NCI-H526 (cell line): Measurements from ENCODE around the gene HIVEP2.

ENCODE experiments used
- DNase-seq, 2 experiments: peaks; one replicate each; lab custom pipeline; 2025; lab: John Stamatoyannopoulos, UW

The HIVEP2 gene

DNA sequence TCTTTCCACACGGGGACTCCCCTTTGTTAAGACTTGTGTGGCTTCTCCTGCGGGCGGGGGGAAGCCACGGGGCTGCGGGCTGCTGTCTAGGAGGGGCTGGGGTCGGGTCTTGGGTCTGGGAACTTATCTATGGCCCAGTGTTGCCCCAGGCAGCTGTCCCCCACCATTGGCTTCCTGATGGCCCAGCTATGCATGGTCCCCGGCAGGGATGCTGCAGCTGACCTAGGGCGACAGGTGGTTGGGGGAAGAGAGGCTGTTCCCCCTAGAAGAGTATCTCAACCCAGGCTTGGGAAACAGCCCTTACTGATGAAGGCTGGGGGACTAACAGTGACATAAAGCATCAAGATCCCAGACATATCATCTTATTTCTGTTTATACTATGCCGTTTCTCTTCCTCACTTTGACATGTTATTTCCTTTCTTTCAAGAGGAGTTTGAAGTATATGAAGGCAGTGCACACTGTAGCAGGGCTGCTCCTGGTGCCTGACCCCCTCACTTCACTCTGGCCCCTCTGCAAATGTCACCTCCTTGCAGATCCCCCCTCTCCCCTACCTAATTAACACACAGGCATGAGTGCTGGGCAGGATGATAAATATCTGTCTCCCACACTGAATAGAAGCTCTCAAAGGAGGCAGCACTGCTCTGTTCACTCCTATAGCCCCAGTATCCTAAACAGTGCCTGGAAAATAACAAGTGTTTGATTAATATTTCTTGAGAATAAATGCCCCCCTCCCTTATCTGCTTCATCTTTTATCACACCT, 87.0 kb downstream of the HIVEP2 start:
- DNase-seq, result no peak

DNA sequence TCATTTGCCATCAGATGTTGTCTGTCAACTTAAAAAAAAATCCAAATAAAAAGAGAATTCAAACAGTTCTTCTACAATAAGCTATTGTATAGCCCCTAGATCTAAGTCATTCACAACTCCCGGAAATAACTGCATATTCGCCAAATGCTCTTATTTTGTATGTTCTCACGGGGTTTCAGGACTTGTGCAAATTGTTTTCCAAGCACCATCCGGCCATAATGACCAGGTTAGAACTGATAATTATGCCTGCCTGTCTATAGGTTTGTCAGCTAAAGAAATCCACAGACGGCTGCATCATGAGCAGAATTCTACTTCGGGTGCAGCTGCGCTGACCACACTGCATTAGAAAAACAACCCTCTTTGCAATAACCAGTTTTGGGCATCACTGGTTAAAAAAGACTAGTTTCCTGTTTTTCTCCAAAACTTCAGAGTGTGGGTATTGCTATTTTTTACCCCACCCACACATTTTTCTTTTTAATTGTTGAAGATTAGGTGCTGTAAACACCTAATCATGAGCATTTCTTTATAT, 87.7 kb downstream of the HIVEP2 start:
- no peak for DNase-seq

DNA sequence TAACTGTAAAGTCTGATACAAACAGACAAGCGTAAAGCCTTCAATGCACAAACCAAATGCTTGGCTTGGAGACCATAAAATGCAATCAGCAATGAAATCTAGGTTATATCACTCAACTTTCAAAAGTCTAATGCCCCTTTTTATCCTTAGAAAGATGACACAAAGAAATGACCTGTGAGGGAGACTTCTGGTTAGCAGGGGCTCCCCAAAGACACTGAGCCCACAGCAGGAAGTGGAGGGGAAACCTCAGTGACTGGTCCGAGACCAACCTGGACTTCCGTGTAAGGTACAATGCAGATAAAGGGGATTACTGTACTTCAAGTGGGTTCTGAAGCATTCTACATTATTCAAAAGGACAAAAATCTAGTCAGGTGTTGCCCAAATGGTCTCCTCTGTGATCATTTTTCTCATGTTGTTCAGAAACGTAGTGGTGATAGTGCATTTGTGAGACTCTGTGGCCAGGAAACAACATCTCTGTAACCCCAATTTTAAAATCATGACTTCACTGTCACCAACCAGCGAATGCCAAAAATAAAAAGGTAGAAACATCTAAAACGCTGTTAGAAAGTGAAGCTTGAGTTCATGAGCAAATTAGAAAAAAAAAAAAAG, 88.2 kb downstream of the HIVEP2 start:
- no peak for DNase-seq

DNA sequence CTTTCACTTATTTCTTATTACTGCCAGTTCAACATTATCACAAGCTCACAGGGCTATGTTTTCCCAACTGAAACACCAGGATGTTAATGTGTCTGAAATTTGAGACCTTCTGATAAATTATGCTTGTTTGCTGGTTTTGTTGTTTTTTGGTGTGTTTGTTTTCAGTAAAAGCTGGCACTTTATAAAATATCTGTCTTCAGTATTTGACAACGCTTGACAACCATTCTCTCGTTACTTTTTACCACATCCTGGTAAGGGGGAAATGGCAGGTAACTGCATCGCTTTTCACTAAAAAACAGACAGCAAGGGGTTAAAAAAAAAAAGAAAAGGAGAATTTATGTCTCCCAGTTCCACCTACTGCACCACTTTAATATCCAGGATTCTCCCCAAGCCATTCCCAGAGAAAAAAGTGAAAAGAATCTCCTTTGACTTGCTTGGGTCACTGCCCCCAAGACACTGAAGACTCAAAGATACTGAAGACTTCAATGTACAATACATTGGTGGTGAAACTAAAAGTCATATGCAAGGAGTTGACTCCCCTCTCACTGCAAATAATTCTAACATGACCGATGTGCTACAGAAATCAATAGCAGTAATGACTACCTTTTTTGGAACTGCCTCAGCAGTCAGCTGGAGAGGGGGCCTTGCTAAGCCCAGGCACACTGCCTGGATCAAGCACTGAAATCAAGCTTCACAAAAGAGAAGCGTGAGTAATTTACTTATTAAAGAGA, 88.9 kb downstream of the HIVEP2 start:
- DNase-seq, result no peak

DNA sequence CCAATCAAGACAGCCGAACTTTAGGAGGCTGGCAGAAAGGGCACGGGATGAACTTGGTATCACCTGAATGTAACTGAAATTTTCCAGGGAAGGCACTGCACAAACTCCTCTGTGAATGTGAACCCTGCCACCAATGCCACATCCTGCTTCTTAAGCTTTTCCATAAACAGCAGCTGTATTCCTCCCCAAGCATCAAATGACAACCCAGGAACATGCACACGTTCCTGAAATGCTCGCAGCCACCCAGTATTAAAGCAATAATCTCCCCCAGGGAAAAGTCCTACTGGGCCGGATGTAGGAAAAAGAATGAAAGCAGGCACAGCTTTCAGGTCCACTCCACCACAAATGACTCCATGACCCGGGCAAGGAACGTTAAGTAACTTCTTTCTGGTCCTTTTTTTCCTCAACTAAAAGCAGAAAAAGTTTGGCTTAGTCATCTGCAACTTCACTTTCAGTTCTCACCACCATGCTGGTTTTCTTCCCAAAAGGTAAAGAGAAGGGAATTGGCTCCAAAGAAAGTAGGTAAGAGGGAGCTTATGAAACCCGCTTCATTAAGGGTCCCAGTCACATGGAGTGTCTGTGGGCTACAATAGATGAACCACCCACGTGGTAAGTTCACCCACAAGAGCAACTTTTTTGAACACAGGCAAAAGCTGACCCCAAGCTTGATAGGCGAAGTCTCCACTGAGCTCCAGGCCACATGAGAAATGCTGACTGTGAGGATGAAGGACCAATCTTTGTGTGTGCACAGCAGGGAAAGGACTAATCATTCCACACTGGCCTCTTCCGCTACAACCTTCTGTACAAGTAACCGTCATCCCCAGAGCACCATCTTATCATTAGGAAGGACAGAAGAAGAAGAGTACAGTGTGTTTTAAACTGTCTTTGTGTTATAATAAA, 90.1 kb downstream of the HIVEP2 start:
- no peak for DNase-seq

DNA sequence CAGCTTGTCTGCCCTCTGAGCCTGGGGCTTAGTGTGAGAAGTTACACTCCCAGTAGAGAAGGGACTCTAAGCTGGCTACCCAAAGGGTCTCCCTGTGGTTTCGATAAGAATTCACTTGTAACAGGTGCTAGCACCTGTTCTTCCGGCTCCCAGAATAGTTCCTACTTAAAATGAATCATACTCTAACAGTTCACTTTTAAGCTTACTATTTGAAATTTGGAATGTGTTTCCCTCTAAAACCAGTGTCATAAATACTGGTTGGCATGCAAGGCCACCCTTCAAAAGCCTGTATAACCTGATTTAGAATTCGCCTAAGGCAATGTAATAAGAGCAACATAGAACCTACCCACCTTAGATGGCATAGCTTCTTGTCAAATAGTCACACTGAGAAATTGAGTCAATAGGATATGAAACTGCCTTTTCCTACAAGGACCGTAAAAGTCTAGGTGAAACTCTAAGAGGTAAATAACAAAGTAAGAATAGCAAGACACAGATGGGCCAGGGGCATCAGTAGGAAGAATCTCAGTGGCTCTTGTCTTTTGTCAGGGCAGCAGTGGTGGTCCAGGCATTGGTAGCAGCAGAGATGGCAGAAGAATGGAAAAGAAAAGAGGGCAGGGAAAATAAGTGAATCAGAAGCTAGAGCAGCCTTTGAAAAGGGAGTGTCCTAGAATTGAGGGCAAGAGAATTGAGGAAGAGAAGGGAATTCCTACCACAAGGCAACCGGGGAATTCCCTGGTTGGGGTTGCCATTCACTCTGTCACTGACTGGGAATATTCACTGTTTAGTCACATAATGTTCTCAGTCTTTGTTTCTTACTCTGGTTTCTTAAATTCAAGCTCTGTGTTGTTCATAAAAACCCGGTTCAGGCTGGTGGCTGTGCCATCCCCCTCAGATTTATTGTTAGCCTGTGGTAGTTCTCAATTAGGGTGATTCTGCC, 91.5 kb downstream of the HIVEP2 start:
- DNase-seq, result no peak

DNA sequence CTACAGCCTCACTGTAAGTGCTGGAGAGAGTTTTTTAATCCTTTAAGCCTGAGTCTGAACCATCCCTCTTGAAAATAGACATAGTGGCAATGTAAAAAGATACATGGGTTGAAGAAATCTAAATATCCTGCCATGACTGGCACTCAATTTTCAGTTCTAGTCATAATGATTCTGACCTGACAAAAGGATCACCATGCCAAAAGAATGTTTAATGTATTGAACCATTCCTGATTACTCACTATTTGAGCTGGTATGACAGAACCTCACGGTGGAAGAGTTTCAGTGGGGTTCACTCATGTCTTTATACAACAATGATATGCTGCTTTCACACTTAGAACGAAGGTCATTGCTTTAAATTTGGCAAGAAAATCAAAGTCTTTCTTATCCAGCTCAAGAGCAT, 93.4 kb downstream of the HIVEP2 start:
- DNase-seq, result no peak

DNA sequence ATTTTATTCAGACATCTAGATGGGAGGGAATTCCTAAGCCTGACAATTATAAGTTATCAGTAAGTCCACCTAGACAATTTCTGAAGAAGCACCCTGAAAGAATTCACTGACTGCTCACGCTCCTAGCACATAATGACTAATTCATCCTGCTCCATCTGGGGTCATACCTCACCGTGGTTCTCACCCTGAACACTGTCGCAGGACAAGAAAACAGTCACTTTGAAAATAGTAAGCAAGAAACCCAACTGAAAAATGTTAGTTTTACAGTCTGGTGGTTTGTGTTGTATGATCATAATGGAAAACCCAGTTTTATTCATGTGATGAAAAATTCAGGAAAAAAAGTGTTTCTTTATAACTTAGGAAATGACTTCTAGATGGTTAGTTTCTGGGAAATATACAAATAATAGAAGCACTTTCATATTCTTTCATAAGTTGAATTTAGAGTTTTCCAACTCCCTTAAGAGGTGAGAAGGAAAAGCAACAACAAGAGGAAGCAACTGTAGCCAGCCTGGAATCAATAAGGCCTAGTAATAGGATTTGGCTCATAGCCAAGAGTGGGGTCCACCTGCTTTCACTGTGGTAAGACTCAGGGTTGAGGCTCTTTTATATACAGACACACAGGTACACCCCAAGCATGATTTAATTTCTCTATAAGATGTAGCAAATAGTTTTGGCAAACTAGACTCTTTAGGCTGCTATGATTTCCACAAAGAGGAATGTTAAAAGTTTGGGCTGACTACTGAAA, 94.1 kb downstream of the HIVEP2 start:
- no peak for DNase-seq

DNA sequence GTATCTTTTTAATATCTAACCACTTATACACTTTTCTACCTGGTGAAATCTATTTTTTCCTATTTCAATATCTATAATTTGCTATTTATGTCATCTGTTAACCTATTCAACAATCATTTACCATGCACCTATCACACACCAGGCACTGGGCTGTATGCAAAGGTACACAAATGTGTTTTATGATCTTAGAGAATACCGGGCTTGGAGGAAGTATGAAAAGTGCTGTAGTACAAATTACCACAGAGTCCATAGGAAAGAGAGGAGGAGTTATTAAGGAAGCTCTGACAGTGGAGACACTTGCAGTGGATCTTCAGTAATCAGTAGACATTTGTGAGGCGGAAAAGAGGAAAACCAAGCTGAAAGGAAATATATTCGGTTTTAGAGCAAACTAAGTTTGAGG, 96.0 kb downstream of the HIVEP2 start:
- peak; percentile 66 to 72 for DNase-seq

DNA sequence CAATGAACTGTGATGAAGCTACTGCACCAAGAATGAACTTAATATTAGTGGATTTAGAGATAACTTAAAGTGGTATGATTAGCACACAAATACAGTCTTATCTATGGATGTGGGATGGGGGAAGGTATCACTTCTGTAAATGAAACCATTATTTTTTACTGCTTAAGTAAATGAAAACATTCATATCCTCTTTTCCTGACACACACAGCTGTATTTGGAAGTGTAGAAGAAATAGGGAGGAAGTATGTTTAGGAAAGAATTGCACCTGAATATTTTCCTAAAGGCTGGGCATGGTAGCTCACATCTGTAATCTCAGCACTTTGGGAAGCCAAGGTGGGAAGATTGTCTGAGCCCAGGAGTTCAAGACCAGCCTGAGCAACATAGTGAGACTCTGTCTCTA, 96.8 kb downstream of the HIVEP2 start:
- DNase-seq, result no peak

DNA sequence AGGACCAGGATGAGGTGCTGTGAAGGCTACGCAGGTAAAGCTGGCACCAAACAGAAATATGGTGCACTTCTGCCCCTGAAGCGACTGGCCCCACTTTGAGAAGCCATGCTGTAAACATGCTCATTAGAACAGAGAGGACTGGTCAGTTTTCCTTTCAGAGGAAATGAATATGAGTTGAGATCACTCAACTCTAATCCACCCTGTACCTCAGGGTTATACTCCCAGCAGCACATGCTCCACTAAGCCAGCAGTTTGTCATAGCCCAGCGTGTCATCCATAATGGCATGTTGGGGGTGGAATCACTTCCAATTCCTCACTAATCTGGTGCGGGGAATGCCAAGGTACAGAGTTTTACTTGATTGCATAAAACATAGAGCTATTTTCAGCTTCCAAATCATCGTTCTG, 98.1 kb downstream of the HIVEP2 start:
- no peak for DNase-seq

DNA sequence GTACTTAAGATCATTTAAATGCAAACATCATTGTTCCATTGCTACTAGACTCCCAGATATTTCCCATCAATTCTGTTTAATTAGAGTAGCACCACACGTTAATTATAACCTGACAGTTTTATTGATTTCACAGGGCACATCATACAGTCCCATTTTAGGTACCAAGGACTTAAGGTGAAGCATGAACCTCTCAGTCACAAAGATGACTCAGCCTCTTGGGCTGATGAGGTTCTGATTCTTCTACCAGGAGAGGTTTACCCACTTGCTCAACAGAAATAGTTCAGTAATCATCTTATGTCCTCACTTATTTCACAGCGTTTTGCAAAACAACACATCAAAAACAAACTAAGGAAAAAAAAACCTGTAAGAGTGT, 98.5 kb downstream of the HIVEP2 start:
- no peak for DNase-seq

DNA sequence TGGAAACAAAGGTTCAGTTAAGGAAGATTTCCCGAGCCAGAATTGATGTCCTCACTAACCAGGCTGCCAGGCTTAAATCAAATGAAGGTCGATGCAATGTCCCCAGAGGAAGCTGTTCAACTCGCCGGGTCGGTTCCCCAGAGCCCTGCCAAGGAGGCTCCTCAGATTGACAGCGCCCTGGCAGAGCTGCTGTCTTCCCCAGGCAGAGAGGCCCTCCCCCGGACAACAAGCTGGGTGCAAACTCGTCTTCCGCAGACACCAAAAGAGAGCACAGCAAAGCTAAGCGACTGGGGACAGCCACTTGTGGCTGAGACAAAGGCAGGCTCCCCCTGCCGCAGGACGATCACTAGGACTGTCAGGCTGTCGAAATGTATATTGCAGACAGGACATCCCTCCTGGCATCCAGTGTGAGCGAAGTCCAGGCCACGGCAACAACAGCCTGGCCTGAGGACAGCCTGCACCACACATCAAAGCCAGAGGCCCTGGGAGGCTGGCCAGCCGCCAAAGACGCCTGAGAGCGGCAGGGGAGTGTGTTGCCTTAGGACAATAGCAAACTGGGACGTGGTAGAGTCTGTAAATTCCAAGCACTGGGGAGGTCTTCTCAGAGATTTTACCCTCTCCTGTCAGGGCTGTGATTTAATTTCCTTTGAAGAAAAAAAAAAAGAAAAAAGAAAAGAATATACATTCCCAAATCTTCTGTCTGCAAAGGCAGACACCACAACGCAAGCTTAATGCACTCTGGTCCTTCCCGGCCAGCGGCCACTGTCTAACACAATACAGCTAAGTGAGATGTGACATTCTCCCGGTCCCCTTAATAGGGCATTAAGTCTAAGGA, 99.1 kb downstream of the HIVEP2 start:
- DNase-seq, result peak; percentile 73 to 89

DNA sequence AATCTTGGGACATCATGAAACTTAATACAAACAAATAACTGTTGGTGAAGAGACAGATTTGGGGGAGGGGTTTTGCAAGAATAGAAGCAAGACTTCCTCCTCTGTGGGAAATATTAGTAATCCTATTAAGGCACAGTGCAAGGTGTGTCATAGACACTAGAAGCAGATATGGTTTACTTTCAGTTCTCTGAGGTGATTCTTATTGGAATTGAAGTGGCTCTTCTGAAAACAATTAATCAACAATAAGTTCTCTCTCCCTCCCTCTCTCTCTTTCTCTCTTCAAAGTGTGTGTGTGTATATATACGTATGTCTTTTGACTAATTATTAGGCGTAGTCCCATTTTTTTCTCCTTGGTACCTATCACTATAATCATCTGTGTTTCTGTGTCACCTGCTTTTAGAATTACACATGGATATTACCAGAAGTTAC, 99.8 kb downstream of the HIVEP2 start:
- peak; percentile 19 to 36 for DNase-seq

DNA sequence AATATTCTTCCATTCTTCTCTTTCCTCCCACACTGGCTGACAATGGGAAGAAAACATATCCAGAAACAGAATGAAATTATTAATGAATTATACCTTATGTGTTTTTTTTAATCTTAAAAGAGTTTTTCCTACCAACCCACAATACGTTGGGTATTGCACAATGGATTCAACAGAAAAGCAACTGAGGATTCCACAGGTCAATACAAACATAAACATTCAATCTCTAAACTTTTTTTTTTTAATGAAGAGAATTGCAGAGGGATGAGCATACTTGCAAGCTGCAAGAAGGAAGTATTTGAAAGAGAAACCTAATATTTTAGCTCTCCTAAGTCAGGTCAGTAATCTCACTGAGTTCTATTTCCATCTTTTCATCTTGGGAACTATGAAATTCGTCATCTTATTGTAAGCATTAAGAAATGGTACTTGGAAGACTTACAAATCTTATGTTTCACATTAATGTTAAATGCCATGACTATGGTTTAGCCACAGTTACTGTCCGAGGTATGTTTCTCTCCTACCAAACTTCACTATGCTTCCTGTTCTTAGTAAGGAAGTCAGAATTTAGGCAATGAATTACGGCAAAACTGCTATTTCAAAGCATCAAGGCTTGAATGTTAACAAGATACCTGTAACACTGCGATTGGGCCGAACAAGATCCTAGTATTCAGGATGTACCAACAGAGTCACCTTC, 100.8 kb downstream of the HIVEP2 start:
- DNase-seq, result peak in 1 of 2 experiments; percentile 7

DNA sequence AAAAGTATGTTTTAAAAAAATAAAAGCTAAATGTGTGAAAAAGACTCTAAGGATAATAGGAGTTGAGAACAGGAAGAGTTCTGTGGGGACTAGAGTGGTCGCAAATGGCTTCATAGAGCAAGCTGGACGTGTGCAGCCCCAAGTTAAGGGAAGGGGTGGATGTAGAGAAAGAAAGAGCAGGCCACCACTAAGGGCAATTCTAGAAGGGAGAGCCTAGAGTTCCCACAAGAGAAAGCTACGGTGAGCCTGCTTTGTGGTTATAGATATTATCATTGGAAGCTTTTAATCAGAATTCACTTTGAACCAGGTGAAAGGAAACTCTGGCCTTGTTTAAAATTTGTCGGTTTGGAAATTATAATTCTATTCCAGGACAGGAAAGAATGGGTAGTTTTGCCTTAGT, 101.6 kb downstream of the HIVEP2 start:
- DNase-seq, result peak; percentile 60 to 63

DNA sequence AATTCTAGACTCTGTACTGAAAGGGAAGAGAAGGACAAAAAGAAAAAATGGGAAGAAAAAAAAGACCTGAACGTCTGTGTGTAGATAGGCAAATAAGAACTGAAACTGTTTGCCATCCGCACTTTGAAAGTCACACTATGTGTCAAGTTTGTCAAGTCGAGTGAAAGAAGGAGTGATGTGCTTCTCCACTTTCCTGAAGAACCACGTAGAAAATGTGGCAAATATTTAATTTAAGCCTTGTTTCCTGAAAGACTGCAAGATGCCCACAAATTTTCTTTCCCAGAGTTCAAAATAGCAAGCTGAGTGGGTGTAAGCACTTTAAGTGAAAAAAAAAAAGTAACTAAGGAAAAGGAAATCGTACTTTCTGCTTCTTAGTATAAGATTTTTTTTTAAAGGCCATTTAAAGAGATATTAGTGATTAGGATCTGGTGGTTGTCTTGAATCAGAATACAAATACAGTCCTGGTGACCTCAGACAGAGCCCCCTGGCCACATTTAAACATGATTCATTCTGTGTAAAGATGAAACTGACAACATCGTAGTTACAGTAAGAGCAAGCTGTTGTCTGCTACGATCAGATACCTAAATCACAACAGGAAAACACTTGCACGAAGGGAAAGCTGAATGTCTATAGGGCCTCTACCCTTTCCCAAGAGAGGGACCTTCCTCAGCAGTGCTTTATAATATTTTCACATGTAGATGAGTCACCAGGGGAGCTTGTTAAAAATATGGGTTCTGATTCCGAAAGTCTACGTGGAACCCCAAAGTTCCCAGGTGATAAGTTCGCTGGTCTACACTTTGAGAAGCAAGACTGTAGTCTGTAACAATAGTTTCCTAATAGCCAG, 102.3 kb downstream of the HIVEP2 start:
- DNase-seq, result peak; percentile 31 to 44

DNA sequence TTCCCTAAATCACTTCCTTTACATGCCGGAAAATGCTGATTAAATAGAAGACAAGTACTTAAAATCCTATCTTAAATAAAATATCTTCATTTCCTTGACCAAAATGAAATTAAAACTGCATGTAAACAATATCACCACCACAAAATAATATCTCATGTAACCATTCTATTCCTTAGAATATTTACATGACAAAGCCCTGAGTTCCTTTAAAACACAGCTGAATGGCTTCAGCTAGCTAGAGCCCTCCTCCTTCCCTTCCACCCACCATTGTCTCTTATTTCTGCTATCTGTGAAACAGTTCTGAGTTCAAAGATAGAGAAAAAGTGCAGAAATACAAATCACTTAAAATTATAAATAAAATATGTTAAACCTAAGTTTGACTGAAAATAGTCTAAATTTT, 103.1 kb downstream of the HIVEP2 start:
- no peak for DNase-seq
